ENCODE measurements around the gene BPIFB6. TPM values are rescaled to one million over a fixed set of nuclear protein-coding genes. Genes with fewer than 3 reads are reported as not detected.

BPIFB6 gene
- total RNA-seq, 1 experiment from 2014 or later = not detected

- H3K36me3 ChIP-seq (ENCODE audit: insufficient read depth, low read length, poor library complexity, severe bottlenecking) = no peaks in the 10 kb centered on the region
- CTCF ChIA-PET = no interaction called here
- BruUV-seq (replicated peaks) = no TSS peak
- H3K27me3 ChIP-seq (replicated peaks; ENCODE audit: insufficient read depth, low read depth, low read length, poor library complexity) = peaks cover 7% of the 10 kb centered on the region
- no peak overlapping the region for H3K27ac ChIP-seq (ENCODE audit: low read depth, low read length, poor library complexity, severe bottlenecking)
- intact Hi-C loops (cut with micrococcal nuclease; ENCODE audit: unreplicated experiment) = no loop called here
- TF ChIP-seq EZH2 (IDR thresholded peaks at IDR 0.05; ENCODE audit: borderline replicate concordance, low read depth, low read length, poor library complexity, severe bottlenecking) (no peak), CTCF (conservative IDR thresholded peaks at IDR 0.05; ENCODE audit: low read depth, low read length) (no peak)
- DNase-seq (ENCODE audit: low spot score) = no peak
- H3K4me3 ChIP-seq (ENCODE audit: low read depth, low read length, poor library complexity, severe bottlenecking) = no peak overlapping the region
- POLR2A ChIA-PET (ENCODE audit: low non-redundant PET) = no interaction called here
- no peaks in the 10 kb centered on the region for H3K9me3 ChIP-seq (ENCODE audit: low read depth, low read length, poor library complexity, severe bottlenecking)
- no peaks in the 10 kb centered on the region for H3K4me1 ChIP-seq (ENCODE audit: insufficient read depth, low read length, poor library complexity, severe bottlenecking)
Measured at GRCh38 chr20:33005908-33006775, 25.3 kb upstream of the BPIFB6 start.

GRCh38 chr20:33006776-33007375 lies 24.6 kb upstream of the BPIFB6 start:
- no peak for DNase-seq (ENCODE audit: low spot score)
- Histone ChIP-seq H3K27me3 (replicated peaks; ENCODE audit: insufficient read depth, low read depth, low read length, poor library complexity) (peaks cover 13% of the 10 kb centered on the region), H3K4me1 (ENCODE audit: insufficient read depth, low read length, poor library complexity, severe bottlenecking) (no peaks in the 10 kb centered on the region), H3K4me3 (ENCODE audit: low read depth, low read length, poor library complexity, severe bottlenecking) (no peak overlapping the region), H3K36me3 (ENCODE audit: insufficient read depth, low read length, poor library complexity, severe bottlenecking) (no peaks in the 10 kb centered on the region), H3K9me3 (ENCODE audit: low read depth, low read length, poor library complexity, severe bottlenecking) (no peaks in the 10 kb centered on the region), H3K27ac (ENCODE audit: low read depth, low read length, poor library complexity, severe bottlenecking) (no peak overlapping the region)
- ChIA-PET CTCF (no interaction called here), POLR2A (ENCODE audit: low non-redundant PET) (no interaction called here)
- intact Hi-C loops (cut with micrococcal nuclease; ENCODE audit: unreplicated experiment) = no loop called here
- no TSS peak for BruUV-seq (replicated peaks)
- no peak for TF ChIP-seq EZH2 (IDR thresholded peaks at IDR 0.05; ENCODE audit: borderline replicate concordance, low read depth, low read length, poor library complexity, severe bottlenecking)

- BruUV-seq (replicated peaks) = no TSS peak
- H3K4me3 ChIP-seq (ENCODE audit: low read depth, low read length, poor library complexity, severe bottlenecking) = no peak within 1 kb of the TSS
- ChIA-PET CTCF (no interaction called here), POLR2A (ENCODE audit: low non-redundant PET) (no interaction called here)
- H3K36me3 ChIP-seq (ENCODE audit: insufficient read depth, low read length, poor library complexity, severe bottlenecking) = no peaks in the 10 kb centered on the region
- no peaks in the 10 kb centered on the region for H3K4me1 ChIP-seq (ENCODE audit: insufficient read depth, low read length, poor library complexity, severe bottlenecking)
- DNase-seq (ENCODE audit: low spot score) = no peak
- no peak for TF ChIP-seq EZH2 (IDR thresholded peaks at IDR 0.05; ENCODE audit: borderline replicate concordance, low read depth, low read length, poor library complexity, severe bottlenecking)
- TF ChIP-seq CTCF (conservative IDR thresholded peaks at IDR 0.05; ENCODE audit: low read depth, low read length) = no peak
- peaks cover 21% of the 10 kb centered on the region for H3K27me3 ChIP-seq (replicated peaks; ENCODE audit: insufficient read depth, low read depth, low read length, poor library complexity)
- intact Hi-C loops (cut with micrococcal nuclease; ENCODE audit: unreplicated experiment) = no loop called here
- no peaks in the 10 kb centered on the region for H3K9me3 ChIP-seq (ENCODE audit: low read depth, low read length, poor library complexity, severe bottlenecking)
- no peak within 1 kb of the TSS for H3K27ac ChIP-seq (ENCODE audit: low read depth, low read length, poor library complexity, severe bottlenecking)
Measured at GRCh38 chr20:33007376-33008335, 23.8 kb upstream of the BPIFB6 start, which contains the start of gene BPIFB2. BPIFB2 (plus strand) TSS chr20:33007704; CDS start chr20:33008575, 871 bp downstream.
